Measurements from ENCODE around the gene BMP2. TPM values are rescaled to one million over a fixed set of nuclear protein-coding genes. Genes with fewer than 3 reads are reported as not detected.

BMP2 gene
- polyA plus RNA-seq, 1 donor (not counting 4 experiments of a cell fraction or from before 2014, with no cell fraction given) = 3.6 TPM

DNA sequence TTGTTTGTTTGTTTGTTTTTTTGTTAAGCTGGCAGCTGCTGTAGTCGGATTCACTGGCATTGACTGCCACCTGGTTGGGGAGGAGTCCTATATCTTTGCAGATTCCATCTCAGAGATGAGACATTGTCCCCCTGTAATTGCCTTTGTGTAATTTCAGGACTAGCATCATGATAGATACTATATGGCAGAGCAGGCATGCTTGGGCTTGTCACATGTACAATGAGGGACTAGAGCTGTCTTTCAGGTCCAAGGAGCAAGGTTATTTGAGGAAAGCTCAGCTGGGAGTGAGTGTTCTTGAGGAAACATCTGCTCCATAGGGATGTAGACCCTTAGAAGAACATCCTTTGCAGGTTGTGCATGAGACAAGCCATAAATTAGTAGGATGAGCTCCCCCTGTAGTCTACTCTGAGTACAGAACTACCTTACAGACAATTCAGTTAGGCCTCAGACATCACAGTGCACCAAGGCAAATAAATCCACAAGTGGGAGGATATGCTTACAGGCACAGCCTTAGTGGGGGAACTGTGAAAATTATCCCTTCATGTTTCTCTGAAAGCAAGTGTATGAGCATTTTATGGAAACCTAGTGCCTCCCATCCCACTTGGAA lies 62.1 kb downstream of the BMP2 start:
- DNase-seq (ENCODE audit: low read depth, low spot score) (peak; percentile 15), FAIRE-seq (peak; percentile 81)
- TF ChIP-seq, protein P1, sequence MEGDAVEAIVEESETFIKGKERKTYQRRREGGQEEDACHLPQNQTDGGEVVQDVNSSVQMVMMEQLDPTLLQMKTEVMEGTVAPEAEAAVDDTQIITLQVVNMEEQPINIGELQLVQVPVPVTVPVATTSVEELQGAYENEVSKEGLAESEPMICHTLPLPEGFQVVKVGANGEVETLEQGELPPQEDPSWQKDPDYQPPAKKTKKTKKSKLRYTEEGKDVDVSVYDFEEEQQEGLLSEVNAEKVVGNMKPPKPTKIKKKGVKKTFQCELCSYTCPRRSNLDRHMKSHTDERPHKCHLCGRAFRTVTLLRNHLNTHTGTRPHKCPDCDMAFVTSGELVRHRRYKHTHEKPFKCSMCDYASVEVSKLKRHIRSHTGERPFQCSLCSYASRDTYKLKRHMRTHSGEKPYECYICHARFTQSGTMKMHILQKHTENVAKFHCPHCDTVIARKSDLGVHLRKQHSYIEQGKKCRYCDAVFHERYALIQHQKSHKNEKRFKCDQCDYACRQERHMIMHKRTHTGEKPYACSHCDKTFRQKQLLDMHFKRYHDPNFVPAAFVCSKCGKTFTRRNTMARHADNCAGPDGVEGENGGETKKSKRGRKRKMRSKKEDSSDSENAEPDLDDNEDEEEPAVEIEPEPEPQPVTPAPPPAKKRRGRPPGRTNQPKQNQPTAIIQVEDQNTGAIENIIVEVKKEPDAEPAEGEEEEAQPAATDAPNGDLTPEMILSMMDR (optimal IDR thresholded peaks at IDR 0.05 in 1 of 3, IDR thresholded peaks at IDR 0.05 in 1 of 3, conservative IDR thresholded peaks at IDR 0.05 in 1 of 3; ENCODE audit: extremely low read depth in 1 of 3, insufficient read depth in 2 of 3, low read length in 3 of 3) = peak in 2 of 3 experiments; percentile 23 to 24
- no peak for TF ChIP-seq EZH2 (IDR thresholded peaks at IDR 0.05; ENCODE audit: low read length)
- H2AFZ ChIP-seq (ENCODE audit: control insufficient read depth, low read length) = no peak overlapping the region
- peaks cover 8% of the 10 kb centered on the region for H3K4me1 ChIP-seq (ENCODE audit: control insufficient read depth, extremely low read depth, insufficient read depth, low read length)
- H3K27ac ChIP-seq (ENCODE audit: control insufficient read depth, insufficient read depth, low read length) = no peak overlapping the region
- H3K4me3 ChIP-seq (ENCODE audit: control insufficient read depth in 2 of 3, extremely low read depth in 1 of 3, insufficient read depth in 2 of 3, low read depth in 1 of 3, low read length in 3 of 3) = no peak overlapping the region
- dilution Hi-C loops (cut with MboI; ENCODE audit: extremely low pct_ligation_motif_present, low sequenced_read_pairs) = no loop called here
- no peaks in the 10 kb centered on the region for H3K9me1 ChIP-seq (ENCODE audit: control insufficient read depth, extremely low read depth, insufficient read depth, low read length)
- no peak overlapping the region for H3K9ac ChIP-seq (ENCODE audit: control insufficient read depth, extremely low read depth, insufficient read depth, low read length)
- H3K9me3 ChIP-seq (ENCODE audit: control insufficient read depth, low read depth, low read length) = no peaks in the 10 kb centered on the region
- H3K4me2 ChIP-seq (ENCODE audit: control insufficient read depth, extremely low read depth, insufficient read depth, low read depth, low read length) = no peak overlapping the region
- H3K36me3 ChIP-seq (ENCODE audit: control insufficient read depth in 2 of 2, extremely low read depth in 1 of 2, insufficient read depth in 2 of 2, low read length in 2 of 2) = no peaks in the 10 kb centered on the region
- H4K20me1 ChIP-seq (ENCODE audit: control insufficient read depth, extremely low read depth, insufficient read depth, low read length) = no peaks in the 10 kb centered on the region
- no peaks in the 10 kb centered on the region for H3K79me2 ChIP-seq (ENCODE audit: control insufficient read depth, insufficient read depth, low read length)
- no peaks in the 10 kb centered on the region for H3K27me3 ChIP-seq (ENCODE audit: control insufficient read depth, extremely low read depth, insufficient read depth, low read length)
